Measurements from ENCODE around the gene NUDT22.

NUDT22 gene

DNA sequence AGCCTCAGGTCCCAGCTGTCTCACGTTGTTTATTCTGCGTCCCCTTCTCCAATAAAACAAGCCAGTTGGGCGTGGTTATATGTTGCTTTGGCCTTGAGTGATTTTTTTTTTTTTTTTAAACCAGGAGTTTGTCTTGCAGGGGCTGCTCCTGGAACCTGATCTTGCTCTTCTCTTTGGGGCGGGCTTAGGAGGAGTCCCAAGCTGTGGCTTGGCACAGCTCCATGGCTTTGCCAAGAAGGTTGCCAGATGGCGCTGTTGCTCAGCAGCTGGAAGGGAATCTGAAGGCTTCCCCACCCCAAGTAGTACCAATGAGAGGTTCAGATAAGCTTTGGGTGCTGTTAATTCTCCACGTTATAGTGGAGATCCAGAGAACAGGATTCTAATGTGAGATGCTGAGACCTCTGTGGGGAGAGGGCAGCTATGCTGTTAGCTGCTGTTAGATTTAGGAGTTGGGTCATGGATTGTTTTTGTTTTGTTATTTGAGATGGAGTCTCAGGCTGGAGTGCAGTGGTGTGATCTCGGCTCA is 21.5 kb upstream of the NUDT22 start:
- DNase-seq: peak; percentile 65

DNA sequence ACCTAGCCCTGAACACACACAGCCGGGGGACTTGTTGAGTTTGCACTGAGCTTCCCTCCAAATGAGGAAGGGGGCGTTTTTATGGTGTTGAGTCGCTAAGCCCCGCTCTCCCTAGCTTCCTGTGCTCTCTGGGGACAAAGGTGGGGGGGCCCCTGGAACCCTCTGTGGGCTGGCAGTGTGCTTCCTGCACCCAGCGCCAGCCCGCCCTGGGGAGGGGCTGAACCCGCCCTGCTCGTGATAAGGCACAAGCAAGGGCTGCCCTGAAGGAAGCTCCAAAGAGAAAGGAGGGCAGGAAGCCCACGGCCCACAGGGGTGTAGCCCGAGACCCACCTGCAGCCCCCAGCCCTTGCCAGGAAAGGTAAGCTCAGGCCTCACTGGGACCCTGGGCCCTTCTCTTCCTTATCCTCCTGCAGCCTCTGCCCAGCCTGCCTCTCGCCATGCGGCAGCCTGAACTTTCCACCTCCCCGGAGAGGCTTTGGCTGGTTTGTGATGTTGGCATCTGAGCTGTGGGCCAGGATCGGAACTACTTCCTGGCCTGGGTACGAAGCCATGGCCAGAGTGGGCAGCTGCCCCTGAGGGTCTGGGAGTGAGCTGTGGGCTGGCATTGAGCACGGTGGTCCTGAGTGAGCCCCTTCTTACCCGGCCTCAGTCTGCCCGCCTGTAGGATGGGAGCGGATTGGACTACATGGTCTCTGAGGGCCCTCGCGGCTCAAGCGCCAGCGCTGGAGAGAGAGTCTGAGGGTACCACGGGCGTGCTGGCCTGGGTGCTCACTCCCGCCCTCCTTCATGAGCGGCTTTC is 19.4 kb upstream of the NUDT22 start, which contains the start of gene FERMT3:
FERMT3 (plus strand) TSS at position 265 of the 799 bp plus-strand sequence. CDS start 644 bp downstream, outside the sequence.
- DNase-seq: no peak

DNA sequence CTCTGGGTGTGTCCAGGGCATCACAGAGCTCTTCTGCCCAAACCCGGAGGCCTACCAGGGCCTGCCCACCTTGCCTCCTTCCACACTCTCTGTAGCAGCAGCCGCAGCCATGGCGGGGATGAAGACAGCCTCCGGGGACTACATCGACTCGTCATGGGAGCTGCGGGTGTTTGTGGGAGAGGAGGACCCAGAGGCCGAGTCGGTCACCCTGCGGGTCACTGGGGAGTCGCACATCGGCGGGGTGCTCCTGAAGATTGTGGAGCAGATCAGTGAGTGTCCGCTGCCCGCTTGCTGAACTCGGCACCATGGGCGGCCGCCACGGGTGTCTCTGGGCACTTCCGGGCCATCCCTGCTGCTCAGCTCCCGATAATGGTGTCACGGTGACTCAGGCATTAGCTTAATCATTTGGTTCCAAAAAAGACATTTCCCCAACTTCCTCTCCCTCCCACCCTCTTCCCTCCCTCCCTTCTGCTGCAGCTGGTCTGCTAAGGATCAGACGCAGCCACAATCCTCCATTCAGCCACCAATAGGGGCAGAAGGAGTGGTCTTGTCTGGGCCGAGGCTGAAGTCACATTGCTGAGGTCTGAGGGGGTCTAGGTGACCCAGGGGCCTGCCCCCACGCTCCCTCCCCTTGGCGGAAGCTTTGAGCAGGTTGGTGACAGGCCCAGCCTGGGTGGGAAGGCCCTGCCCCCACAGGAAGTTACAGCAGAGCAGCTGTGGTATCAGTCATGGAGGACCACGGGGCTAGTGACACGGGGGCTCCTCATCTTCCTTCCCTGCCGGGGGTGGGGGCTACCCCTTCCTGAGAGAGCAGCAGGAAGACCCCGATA is 18.6 kb upstream of the NUDT22 start:
- DNase-seq: peak; percentile 53

GRCh38 chr11:64208086-64208795 is 17.8 kb upstream of the NUDT22 start:
- DNase-seq: no peak

- no peak for DNase-seq
Observed at GRCh38 chr11:64208796-64209562, 17.1 kb upstream of the NUDT22 start.

DNA sequence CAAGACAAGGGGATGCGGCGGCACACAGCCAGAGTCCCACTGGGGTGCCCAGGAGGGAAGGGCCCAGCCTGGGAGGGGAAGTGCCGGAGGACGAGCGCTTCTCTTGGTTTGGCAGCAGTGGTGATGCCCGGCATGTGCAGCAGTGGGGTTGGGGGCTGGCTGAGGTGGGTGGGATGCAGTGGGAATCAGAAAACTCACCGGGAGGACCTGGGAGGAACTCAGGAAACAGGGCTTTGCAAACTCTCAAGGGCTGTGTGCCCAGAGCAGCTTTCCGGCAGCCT is 16.6 kb upstream of the NUDT22 start:
- no peak for DNase-seq

DNA sequence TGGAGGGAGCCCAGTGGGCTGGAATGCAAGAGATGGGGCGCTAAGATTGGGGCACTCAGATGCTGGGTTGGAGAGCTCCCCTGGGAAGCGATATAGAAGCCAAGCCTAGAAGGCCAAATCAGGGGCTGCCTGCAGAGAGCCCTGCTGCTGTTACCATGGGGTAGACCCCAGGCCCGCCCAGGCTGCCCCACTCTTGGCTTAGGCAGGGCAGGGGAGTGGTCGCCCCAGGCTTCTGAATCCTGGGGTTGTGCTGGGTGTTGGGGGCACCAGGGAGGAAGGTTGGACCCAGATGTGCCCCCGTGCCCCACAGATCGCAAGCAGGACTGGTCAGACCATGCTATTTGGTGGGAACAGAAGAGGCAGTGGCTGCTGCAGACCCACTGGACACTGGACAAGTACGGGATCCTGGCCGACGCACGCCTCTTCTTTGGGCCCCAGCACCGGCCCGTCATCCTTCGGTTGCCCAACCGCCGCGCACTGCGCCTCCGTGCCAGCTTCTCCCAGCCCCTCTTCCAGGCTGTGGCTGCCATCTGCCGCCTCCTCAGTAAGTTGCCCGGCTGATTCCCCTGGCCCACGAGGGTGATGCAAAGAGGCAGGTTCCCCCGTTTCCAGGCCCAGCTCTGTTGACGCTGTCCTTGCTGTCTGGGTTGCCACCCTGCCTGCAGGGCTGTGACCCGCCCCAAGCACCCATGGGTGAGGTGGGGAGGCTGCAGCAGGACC is 15.6 kb upstream of the NUDT22 start:
- DNase-seq: no peak

- DNase-seq: no peak
Observed at GRCh38 chr11:64211181-64211872, 14.7 kb upstream of the NUDT22 start.

GRCh38 chr11:64216879-64217278 is 9.2 kb upstream of the NUDT22 start:
- DNase-seq: no peak

- DNase-seq: no peak
Observed at GRCh38 chr11:64218628-64219353, 7.3 kb upstream of the NUDT22 start.

DNA sequence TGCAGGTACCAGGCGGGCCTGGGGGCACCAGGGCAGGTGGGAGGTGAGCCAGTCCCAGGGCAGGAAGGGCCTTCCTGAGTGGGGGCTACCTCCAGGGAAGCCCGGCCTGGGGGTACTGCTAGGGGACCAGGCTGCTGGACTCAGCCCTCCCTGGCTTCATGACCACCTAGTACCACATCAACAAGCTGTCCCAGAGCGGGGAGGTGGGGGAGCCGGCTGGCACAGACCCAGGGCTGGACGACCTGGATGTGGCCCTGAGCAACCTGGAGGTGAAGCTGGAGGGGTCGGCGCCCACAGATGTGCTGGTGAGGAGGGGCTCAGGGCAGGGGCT is 6.8 kb upstream of the NUDT22 start:
- DNase-seq: no peak

GRCh38 chr11:64219755-64220154 is 6.3 kb upstream of the NUDT22 start:
- no peak for DNase-seq

DNA sequence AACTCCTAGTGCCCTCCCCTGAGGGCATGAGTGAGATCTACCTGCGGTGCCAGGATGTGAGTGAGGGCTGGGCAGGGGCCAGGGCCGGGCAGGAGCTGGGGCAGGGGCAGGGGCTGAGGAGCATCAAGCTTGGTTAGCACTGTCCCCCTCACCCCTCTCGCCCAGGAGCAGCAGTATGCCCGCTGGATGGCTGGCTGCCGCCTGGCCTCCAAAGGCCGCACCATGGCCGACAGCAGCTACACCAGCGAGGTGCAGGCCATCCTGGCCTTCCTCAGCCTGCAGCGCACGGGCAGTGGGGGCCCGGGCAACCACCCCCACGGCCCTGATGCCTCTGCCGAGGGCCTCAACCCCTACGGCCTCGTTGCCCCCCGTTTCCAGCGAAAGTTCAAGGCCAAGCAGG is 5.8 kb upstream of the NUDT22 start:
- DNase-seq: no peak

DNA sequence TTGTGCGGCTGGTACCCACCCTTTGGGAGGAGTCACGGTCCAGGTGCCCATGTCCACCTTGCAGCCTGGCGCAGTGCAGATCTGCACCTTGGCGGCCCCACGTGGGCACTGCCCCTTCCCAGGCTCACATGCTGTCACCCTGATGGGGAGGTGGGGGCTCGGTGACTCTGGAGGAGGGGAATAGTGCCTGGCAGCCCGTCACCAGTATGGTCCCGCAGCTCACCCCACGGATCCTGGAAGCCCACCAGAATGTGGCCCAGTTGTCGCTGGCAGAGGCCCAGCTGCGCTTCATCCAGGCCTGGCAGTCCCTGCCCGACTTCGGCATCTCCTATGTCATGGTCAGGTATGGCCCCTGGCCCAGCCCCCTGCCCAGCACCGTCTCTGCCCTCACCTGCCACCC is 5.3 kb upstream of the NUDT22 start:
- DNase-seq: no peak

GRCh38 chr11:64222651-64223000 is 3.4 kb upstream of the NUDT22 start:
- DNase-seq: no peak

DNA sequence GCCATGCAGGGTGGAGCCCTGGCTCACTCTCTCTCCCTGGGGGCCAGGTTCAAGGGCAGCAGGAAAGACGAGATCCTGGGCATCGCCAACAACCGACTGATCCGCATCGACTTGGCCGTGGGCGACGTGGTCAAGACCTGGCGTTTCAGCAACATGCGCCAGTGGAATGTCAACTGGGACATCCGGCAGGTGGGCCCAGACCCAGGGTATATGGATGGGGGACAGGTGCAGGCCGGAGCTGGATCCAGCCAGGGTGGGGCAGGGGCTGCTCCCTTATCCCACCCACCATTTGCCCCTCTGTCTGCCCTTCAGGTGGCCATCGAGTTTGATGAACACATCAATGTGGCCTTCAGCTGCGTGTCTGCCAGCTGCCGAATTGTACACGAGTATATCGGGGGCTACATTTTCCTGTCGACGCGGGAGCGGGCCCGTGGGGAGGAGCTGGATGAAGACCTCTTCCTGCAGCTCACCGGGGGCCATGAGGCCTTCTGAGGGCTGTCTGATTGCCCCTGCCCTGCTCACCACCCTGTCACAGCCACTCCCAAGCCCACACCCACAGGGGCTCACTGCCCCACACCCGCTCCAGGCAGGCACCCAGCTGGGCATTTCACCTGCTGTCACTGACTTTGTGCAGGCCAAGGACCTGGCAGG is 2.9 kb upstream of the NUDT22 start:
- DNase-seq: no peak

DNA sequence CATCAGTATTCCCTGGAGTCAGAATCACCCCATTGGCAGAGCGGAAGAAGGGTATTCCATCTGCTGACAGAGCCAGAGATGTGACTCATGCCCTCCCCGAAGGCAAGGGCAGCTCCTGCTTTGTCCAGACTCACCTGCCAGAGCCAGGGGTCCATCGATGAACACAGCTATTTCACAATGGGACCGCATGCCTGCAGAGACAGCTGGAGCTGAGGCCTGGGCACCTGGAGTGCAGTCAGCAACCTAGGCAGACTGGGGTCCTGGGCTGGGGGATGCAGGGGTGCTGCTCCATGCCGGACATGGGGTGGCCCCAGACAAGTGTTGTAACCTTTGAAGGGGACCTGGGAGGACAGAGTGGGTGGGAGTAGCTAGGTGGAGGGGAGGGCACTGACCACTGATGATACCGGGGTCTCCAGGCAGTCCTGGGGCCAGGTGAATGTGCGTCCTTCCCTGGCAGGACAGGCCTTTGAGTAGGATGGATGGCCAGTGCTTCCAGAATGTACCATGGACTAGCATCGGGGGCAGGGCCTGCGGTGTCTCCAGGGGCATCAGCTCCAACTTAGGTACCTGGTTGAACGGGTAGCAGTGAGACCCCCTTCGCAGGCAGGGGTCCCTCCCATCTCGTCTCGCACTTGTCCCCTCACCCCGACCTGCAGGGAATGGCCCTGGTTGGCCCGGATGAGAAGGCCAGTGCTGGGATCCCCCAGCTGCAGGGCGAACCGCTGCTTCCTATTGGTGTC is 1.8 kb upstream of the NUDT22 start:
- DNase-seq: no peak

- no peak for DNase-seq
Observed at GRCh38 chr11:64224891-64225607, 1.0 kb upstream of the NUDT22 start.
